AML-193 (cell line): ENCODE results near the gene SIX1.

Source experiments
- DNase-seq, 2 experiments: peaks; one replicate each; lab custom pipeline; 2025; lab: John Stamatoyannopoulos, UW

SIX1 gene

DNA sequence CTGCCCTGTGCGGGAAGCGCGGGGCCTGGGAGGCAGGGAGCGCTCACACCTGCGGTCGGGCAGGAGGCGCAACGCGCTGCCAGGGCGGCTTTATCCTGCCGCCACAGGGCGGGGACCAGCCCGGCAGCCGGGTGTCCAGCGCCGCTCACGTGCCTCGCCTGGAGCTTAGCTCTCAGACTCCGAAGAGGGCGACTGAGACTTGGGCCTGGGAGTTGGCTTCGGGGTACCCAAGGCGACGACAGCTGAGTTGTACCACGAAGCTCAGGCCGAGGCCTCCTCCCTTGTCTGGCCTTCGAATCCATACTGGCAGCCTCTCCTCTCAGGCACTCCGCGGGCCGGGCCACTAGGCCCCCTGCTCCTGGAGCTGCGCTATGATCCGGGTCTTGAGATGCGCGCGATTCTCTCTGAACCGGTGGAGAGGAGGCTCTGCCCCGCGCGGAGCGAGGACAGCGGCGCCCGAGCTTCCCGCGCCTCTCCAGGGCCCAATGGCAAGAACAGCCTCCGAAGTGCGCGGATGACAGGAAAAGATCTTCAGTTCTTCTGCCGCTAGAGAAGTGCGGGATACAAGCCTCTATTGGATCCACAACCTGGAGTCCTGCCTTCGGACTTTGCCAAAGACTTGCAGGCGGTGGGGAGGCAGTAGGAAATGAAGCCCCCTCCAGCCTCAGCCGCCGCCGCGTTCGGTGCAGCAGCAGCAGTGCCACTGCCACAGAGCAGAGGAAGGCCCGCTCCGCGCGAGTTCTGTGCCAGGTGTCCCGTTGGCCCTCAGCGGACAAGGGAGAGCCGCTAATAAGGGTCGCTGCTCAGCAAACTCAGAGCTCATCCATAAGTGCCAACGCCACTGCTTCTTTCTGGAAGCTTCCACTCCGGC is 6.8 kb downstream of the SIX1 start:
- DNase-seq, result no peak

DNA sequence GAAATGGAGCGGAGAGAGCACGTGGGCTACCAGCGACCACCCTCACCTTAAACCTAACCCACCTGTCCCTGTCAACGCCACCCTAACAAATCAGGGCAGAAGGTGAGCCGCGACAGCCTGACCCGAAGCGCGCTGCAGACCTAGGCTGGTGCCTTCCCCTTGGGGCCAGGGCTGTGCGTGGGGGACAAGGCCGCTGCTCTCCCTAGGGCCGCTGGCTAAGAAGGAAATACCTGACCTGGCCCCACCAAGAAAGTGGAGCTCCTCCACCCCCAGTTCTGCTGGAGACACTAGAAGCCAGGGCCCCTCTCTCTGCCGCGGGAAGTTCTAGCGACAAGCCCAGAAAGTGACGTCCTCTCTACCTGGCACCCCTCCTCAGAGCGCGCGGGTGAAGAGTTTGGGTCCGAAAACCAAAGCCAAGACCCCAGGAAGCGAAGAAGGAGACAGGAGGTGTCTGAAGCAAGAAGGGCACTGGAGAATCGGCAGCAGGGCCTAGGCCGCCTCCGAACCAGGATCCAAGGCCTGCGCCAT is 7.5 kb downstream of the SIX1 start:
- no peak for DNase-seq

DNA sequence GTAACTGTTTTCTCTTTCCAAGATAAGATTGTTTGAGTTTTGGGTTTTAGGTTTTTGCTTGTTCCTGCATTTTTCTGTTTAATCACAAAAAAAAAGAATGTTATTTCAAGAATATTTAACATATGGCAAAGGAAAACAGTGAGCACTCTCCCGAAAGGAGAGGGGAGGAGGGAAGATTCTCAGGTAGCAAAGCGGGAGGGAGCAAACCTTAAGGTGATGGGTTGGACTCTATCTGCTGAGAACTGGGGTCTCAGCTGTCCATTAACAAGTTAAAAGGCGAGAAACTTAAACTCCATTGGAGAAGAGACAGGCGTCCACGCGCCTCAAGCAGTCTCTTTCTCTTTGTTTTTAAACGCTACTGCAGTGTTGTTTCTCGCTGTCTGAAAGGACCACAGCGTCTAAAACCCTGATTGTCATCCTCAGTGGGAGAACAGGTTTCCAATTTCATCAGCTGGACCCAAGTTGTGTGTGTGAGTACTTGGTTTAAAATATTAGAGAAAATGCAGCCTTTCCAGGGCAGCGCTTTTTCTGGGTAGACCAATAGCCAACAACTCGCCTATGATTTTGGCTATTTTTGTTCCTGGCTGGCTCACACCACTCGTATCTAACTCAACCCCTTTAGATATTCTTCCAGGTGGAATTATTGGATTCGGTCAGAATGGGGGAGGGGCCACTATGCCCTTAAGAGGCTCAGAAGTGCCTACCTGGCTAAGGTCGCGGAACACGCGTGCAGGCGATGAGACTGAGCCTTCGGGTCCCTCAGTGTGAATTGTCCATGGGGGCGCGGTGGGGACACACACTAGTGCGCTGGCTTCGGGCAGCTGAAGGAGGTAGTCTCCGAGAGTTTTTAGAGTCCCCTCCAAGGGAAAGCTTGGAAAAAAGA is 8.2 kb downstream of the SIX1 start:
- no peak for DNase-seq

DNA sequence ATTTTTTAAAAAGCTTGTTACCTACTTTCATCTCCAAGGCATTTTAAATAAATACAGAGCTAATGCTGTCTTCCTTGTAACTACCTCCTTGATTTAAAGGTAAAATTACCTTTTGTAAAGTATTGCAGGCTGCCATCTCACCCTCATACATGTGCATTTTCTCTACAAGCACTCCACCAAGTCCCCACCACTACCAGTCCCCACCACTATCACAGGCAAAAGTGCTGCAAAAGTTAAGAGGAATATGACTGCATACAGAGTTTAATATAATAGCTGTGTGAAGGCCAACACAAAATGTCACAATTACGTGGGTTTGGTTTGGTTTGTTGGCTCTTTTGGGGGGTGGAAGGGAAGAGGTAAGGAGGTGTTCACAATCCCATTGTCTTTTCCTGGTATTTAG is 9.6 kb downstream of the SIX1 start:
- DNase-seq, result no peak

DNA sequence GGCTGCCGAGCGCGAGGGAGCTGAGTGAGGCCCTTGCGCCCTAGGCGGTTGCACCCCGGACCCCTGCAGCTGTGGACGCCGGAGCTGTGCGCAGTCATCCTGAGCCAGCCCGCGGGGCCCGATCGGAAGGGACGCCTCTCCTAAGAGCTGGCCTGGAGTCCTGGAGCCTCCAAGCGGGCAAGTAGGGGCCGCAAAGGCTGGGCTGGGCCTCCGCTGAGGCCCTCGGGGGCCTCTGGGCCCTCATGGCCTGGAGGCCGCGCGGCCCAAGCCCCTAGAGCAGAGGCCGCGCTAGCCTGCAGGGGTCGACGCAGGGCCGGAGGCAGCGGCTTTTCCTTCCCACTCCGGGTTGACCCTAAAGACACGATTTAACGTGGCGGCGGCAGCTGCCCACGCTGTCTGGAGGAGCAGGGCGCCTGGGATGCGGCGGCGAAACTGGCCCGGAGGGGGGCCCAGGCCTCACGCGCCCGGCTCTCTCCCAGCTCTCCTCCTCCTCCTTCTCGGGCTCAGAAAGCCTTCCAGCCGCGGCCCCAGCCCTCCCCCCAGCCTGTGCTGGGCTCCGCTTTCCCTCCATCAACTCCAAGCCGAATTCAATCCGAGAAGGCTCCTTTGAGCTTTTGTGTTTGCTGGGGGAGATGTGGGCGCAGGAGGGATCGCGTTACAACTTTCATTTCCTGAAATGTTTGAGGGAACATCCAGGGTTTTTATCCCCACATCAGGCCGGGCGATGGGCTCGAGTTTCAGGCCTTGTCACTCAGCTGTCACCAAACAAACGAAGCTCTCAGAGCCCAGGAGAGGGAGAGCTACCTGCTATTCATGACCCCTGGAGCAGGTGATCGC is 11.6 kb downstream of the SIX1 start:
- no peak for DNase-seq

DNA sequence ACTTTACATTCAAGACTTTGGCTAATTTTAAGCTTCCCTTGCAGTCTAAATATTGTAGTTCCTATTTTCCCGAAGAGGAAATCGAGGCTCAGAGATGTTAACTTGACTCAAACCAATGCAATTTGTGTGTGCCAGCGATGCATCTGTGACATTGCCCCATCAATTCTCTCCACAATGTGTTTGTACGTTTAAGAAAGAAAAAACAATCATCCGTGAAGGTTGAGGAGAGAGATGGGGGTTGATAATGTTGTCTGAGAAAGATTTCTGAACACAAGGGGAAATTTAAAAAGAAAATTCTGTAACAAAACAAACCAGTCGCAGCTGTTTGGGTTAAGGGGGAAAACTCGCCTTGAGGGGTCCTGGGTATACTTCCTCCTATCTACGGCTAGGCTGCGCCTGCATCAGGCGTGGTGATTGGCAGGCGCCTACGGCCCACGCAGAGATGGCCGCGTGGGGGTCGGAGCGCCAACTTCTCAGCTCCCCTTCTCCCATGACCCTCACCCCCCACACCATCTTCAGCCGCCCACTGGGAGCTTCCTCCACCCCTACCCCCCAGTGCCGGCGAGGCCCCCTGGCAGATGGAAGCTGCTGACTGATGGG is 12.3 kb downstream of the SIX1 start:
- DNase-seq, result no peak

DNA sequence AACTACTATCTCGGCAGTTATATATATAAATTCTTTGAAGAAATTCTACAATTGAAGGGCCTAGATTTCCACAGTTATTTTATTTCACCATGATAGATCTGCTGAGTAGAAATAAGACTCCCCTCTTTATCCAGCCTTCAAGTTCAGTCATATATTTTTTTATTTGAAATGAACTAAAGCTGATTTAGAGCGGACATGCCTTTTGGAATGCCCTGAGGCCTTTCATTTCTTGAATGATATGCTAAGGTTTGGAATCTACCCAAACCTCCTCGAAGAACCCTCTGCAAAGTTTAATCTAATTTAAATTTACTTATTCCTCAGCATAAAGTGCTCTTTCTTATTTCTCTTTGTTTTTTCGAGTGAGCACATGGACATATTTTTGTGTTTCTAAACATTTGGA is 15.1 kb downstream of the SIX1 start:
- DNase-seq, result no peak

DNA sequence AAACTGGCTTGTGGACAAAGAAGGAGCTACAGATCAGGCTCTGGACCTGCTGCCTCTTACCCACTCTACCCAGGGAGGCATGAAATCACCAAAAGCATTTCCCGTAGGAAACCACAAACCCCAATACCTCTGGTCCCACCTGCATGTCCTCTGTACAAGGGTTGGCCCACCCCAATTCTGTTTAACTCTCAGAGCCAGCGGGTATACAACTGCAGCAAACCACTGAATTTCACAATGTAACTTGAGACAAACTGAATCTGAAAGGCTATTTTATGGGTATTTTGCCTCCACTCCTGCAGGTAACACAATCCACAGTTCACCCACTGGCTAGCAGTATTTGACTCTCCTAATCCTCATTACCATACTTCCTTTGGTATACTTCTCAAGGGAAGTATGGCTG is 16.5 kb downstream of the SIX1 start:
- DNase-seq, result no peak

DNA sequence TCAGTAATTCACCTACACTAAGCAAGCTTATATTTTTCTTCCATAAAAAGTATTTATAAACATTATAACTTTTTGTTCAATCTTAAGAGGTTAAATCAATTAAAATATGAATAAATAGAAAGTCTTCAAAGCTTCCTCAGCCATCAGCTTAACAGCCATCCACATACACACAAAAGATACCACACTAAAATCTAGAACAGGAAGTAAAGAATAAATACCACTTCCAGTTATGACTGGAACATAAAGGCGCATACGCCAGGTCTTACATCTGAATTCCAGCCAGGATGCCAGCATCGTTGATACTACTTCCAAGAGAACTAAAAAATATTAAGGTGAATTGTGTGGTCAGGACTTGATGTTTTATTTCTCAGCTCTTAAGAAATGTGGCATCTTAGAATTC is 17.0 kb downstream of the SIX1 start:
- no peak for DNase-seq

DNA sequence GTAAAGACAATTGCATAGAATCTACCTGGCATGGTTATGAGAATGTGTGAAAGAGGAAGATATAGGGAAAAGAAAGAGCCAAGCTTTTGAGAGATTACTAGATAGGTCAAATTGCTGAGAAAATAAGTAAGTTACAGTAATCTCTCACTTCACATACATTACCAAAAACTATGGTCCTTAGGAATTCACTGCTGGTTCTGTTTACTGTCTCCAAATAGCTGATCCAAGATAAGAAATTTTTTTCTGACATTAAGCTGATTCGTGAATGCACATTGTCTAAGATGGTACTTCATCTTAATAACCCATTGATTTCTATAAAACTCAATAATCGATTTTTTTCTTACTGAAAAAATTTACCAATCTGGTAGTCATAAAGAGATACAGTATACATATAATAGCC is 17.4 kb downstream of the SIX1 start:
- DNase-seq, result no peak

DNA sequence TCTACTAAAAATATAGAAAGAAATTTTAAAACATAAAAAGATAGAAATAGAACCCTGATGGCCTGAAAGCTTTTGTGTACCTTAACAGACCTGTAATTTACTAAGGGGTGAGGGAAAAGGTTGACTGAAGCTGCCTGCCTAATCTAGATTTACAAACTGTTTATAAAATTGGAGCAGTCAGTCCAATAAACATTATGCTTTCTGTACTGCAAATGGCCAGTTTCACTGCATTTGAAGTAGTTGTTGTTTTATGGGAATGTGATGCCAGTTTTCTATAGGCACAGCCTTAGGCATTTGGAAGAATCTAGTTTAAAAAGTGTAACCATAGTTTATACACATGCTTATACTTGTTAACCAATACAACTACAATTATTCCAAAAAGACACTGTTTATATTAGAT is 19.1 kb downstream of the SIX1 start:
- no peak for DNase-seq

DNA sequence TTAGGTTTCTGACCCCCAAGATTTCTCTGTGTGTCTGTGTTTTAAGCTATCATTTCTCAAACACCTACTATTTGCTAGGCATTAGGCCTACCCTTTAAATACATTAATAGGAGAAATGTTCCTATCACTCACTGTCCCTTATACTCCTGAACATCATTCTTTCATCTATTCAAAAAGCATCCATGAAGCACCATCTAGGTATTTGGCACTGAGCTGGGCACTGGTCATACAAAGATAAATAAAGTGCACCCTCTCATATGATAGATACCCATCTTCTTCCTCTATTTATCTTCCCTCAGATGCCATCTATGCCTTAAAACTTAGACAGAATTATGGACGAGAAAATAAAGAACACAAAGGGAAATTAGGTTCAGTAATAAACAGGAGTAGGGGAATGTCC is 20.4 kb downstream of the SIX1 start:
- no peak for DNase-seq

DNA sequence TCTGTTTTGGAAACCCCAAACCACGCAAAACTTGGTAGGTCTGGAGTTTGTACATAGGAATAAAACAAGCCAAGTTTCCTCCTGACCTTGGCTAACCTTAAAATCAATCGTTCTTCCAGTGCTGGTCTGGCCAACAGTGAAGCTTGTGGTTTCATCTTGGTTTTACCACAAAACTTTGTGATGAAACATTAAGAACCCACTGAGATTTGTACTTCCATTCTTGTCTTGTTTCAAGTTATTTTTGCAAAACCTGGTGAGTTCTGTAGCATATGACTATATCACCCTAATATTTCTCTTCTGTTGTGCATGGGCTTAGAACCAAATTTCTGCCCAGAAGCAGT is 26.4 kb downstream of the SIX1 start:
- peak in 1 of 2 experiments; percentile 18 for DNase-seq

DNA sequence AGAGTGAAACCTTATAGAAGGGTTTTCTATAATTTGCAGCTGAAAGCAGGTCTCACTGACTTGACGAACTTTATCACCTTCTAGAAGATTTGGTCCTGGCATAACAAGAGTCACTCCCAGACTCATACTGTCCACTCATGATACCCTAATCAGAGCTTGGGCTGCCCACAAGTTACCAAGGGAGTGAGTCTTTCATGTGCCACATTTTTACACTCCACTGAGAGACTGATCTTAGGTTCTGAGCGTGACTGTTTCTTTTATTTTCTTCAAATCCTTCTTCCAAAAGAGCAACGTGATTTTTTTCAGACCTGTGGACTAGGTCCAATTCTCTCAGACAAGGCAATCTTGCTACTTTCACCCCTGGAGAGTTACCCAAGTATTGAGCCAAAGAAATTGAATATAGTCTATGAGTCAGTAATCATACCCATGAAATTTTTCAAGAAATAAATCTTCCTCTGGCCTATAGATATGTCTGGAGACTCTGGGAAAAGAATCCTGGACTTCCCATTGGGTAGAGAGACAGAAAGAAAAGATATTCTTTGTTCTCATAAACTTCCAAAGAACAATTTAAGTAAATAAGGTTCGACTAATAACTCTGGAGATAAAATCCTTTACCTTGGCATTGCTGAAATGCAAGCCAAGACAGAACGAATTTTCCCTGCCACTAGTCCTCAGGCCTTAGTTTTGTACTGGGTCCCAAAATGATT is 26.9 kb downstream of the SIX1 start:
- DNase-seq, result no peak

DNA sequence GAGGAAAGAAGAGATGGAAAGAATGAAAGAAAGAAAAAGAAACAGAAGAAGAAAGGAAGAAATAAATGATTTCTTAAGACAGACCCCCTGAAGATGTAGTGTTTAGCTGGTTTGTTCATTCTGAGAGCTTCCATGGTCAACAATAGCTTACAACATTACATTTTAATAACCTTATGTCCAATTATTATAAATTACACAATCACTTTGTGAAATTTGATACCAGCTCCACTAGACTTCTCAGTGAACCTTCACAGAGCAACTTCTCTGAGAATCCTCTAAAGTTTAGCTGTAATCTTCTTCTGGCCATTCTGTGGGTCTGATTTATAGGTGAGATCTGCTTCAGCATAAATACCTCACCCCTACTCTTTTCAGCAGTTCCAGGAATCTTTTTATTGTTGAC is 27.9 kb downstream of the SIX1 start:
- DNase-seq, result no peak

DNA sequence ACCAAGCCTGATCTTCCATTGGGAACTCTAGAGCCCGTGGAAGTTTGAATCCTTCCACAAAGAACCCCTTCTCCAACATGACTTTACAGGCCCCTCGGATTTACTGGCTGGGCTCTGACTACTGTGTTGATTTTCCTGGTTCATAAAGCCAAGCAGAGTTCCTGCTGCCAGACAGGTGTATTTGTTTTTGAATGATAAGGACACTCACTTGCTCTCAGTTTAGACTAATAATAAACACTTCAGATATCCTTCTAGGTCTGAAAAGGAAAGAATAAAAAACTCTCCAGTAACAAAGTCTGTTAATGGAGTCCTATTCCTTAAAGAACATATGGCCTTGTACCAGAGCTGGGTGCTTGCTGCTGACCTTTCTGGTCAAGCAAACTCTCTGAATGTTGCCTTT is 31.0 kb downstream of the SIX1 start:
- DNase-seq, result no peak

DNA sequence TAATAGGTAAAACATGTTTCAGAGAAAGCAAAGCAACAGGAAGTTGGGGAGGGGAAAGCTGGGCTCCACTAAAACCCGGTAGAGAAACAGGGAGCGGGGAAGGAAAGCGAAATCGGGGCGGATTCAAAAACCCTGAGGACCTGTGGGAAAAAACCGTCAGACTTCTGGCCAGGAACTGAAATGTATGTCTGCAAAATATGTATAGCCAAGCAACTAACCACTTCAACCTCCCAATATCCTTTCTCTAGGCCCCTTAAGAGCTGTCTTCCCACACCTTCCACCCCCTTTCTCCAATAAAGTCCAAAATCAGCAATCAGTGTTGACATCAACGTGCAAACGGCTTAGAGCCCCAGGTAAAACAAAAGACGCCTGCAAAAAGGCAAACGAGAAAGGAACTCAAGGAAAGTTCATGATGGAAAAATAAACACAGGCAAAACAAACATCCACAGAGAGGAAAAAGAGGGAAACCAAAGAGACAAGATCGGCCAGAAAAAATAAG is 32.8 kb downstream of the SIX1 start:
- no peak for DNase-seq

DNA sequence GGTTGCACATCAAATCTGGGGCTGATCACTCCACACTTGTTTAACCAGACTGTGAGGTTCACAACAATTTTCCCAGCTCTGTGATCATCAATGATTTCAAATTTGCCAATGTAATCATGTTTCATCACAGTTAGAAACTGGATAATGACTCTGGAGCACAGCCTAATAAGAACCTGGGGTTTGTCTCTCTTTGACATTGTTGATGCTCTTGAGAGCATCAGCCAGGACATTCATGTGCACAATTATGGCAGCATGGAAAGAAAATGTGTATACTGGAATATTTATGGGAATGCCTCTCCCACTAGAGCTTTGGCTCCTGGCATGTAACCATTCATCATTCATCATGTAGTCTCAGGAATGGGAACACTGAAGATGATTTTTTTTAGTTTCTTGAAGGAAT is 47.0 kb downstream of the SIX1 start:
- no peak for DNase-seq

DNA sequence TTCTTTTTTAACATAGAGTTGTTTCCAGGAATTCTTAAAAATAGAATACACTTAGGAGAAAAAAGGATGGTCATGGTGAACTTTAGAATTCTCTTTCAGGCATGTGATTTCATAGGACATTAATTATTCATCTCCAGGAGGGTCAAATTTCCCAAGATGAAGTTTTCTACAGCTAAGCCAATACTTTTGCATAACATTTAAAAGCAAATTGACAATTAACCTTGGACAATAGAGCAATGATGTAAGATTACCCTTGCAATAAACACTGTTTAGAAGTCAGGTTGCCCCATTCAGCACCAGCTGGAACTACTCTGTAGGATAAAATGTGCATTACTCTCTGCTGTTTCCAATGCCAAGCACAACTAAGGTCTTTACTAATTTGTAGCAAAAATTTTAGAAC is 49.5 kb downstream of the SIX1 start:
- DNase-seq, result no peak

DNA sequence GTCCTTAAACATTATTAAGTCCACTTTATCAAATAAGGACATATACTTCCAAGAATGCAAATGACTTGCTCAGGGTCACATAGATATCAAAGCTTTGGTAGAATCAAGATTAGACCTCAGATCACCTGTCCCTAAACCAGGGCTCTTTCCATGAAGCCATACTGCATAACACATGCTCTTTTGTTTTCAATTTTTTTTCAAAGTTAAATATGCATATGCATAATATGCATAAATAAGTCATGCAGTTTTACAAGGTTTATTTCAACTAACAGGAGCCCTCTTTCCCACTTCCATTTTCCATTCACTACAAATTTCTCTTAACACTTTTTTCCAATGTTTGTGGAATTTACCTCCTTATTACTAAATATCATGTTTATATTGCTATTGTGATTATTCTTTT is 53.1 kb downstream of the SIX1 start:
- no peak for DNase-seq

DNA sequence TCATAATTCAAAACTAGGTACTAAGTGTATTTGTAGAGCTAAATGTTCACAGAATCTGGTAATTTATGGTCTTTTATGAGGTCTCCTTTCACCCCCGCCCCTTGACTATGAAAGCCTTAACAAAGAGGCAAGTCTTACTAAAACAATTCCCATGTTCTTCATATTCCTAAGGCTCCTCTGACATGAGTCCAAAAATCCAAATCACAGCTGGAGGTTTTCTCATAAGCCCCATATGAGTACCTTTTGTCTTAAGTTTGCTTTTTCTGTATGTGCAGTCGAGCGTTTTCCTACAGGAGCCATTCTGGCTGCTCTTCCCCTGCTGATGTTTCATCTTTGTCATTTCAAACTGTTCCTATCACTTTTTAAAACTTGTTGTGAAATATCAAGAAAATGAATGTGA is 55.2 kb downstream of the SIX1 start:
- no peak for DNase-seq
